Keratinocyte (primary cell): ENCODE measurements around the gene GAB2. TPM values are rescaled to one million over a fixed set of nuclear protein-coding genes. Genes with fewer than 3 reads are reported as not detected.

Experiments
- DNase-seq: peaks from one replicate; pipeline ENCODE4 v3.0.0-alpha.2; 2011; ENCODE audit warnings: low read depth, missing footprints, low spot score
- FAIRE-seq: peaks from 2 replicates; lab custom pipeline; 2011; peaks lifted over from hg19 to GRCh38; lab: Jason Lieb, UNC
- H2AFZ ChIP-seq: 2 replicates; pipeline ENCODE4 v1.6.0; 2012; ENCODE audit warnings: low read length, control low read depth, inconsistent platforms; ENCODE audit not compliant: control insufficient read depth
- H3K27ac ChIP-seq: 2 replicates; pipeline ENCODE4 v1.5.1; 2011; ENCODE audit warnings: low read length; ENCODE audit not compliant: control insufficient read depth, insufficient read depth
- H3K27me3 ChIP-seq: 3 replicates; pipeline ENCODE4 v1.6.0; 2011; ENCODE audit warnings: low read length; ENCODE audit not compliant: control insufficient read depth, insufficient read depth; ENCODE audit errors: extremely low read depth
- H3K36me3 ChIP-seq, 2 experiments: 2 replicates in 1 of 2; 3 replicates in 1 of 2; pipeline ENCODE4 v1.5.1; 2011; ENCODE audit warnings: low read length in 2 of 2, mild to moderate bottlenecking in 1 of 2; ENCODE audit not compliant: control insufficient read depth in 2 of 2, insufficient read depth in 2 of 2; ENCODE audit errors: extremely low read depth in 1 of 2
- H3K4me1 ChIP-seq: 3 replicates; pipeline ENCODE4 v1.5.1; 2011; ENCODE audit warnings: low read length; ENCODE audit not compliant: control insufficient read depth, insufficient read depth; ENCODE audit errors: extremely low read depth
- H3K4me2 ChIP-seq: 3 replicates; pipeline ENCODE4 v1.6.0; 2011; ENCODE audit warnings: low read depth, low read length; ENCODE audit not compliant: control insufficient read depth, insufficient read depth; ENCODE audit errors: extremely low read depth
- H3K4me3 ChIP-seq, 3 experiments: fragments of 200-600 bp in 1 of 3; sonication (generic) in 1 of 3; 2 replicates in 2 of 3; 3 replicates in 1 of 3; pipeline ENCODE4 v1.5.1; 2011 to 2016; ENCODE audit warnings: low read length in 3 of 3, mild to moderate bottlenecking in 3 of 3, control low read depth in 2 of 3, inconsistent platforms in 1 of 3, low read depth in 1 of 3, mixed read lengths in 1 of 3, mixed run types in 1 of 3, moderate library complexity in 1 of 3; ENCODE audit not compliant: control insufficient read depth in 2 of 3, insufficient read depth in 2 of 3; ENCODE audit errors: extremely low read depth in 1 of 3
- H3K79me2 ChIP-seq: 2 replicates; pipeline ENCODE4 v1.6.0; 2012; ENCODE audit warnings: low read length; ENCODE audit not compliant: control insufficient read depth, insufficient read depth
- H3K9ac ChIP-seq: 3 replicates; pipeline ENCODE4 v1.6.0; 2011; ENCODE audit warnings: low read length; ENCODE audit not compliant: control insufficient read depth, insufficient read depth; ENCODE audit errors: extremely low read depth
- H3K9me1 ChIP-seq: 3 replicates; pipeline ENCODE4 v1.6.0; 2011; ENCODE audit warnings: low read length; ENCODE audit not compliant: control insufficient read depth, insufficient read depth; ENCODE audit errors: extremely low read depth
- H3K9me3 ChIP-seq: 2 replicates; pipeline ENCODE4 v1.5.1; 2012; ENCODE audit warnings: low read depth, low read length; ENCODE audit not compliant: control insufficient read depth
- H4K20me1 ChIP-seq: 3 replicates; pipeline ENCODE4 v1.6.0; 2011; ENCODE audit warnings: low read length; ENCODE audit not compliant: control insufficient read depth, insufficient read depth; ENCODE audit errors: extremely low read depth
- CTCF ChIP-seq, 3 experiments: IDR thresholded peaks in 1 of 3; conservative IDR thresholded peaks in 1 of 3; optimal IDR thresholded peaks in 1 of 3; 2 replicates in 2 of 3; 3 replicates in 1 of 3; pipeline versions ENCODE3 to v1.5.1; 2011; ENCODE audit warnings: low read length in 3 of 3, mild to moderate bottlenecking in 3 of 3, moderate library complexity in 2 of 3, control low read depth in 1 of 3, inconsistent platforms in 1 of 3; ENCODE audit not compliant: insufficient read depth in 2 of 3; ENCODE audit errors: extremely low read depth in 1 of 3
- EZH2 ChIP-seq: IDR thresholded peaks from one replicate; pipeline ENCODE4 v1.6.1; 2012; ENCODE audit warnings: inconsistent platforms, mild to moderate bottlenecking, low read length, moderate library complexity
- dilution Hi-C: fragments of 300-500 bp; cut with MboI; formaldehyde crosslinking; loops from one replicate; pipeline ENCODE4 v1.7.0; 2020; ENCODE audit warnings: low sequenced_read_pairs; ENCODE audit not compliant: extremely low pct_ligation_motif_present
- polyA plus RNA-seq, 5 experiments: library from polyadenylated mRNA; depleted of rRNA in 3 of 5; stranded (reverse) in 3 of 5; stranded (forward) in 1 of 5; unstranded in 1 of 5; fragments of >200 nt; gene quantifications; 1 replicate in 1 of 5; 2 replicates in 3 of 5; 3 replicates in 1 of 5; pipeline versions ENCODE4 v1.2.1 to v1.2.3, GENCODE V29; 2011 to 2012; ENCODE audit warnings: missing spikeins in 2 of 5, low read depth in 1 of 5, low replicate concordance in 1 of 5

GAB2 gene
- polyA plus RNA-seq, 1 donor (not counting 4 experiments of a cell fraction or from before 2014, with no cell fraction given) = 0.68 TPM

GRCh38 chr11:78327945-78328344 is 89.7 kb downstream of the GAB2 start:
- H3K27ac ChIP-seq = no peak overlapping the region
- H3K4me3 ChIP-seq = no peak overlapping the region
- H3K4me1 ChIP-seq = no peaks in the 10 kb centered on the region
- no peaks in the 10 kb centered on the region for H3K9me1 ChIP-seq
- FAIRE-seq (no peak), DNase-seq (no peak)
- no peaks in the 10 kb centered on the region for H3K9me3 ChIP-seq
- H3K27me3 ChIP-seq = no peaks in the 10 kb centered on the region
- H4K20me1 ChIP-seq = no peaks in the 10 kb centered on the region
- H3K4me2 ChIP-seq = no peak overlapping the region
- TF ChIP-seq CTCF (optimal IDR thresholded peaks at IDR 0.05 in 1 of 3, IDR thresholded peaks at IDR 0.05 in 1 of 3, conservative IDR thresholded peaks at IDR 0.05 in 1 of 3; ENCODE audit: extremely low read depth in 1 of 3, insufficient read depth in 2 of 3, low read length in 3 of 3) (no peak), EZH2 (no peak)
- dilution Hi-C loops = no loop called here
- no peak overlapping the region for H3K9ac ChIP-seq
- no peaks in the 10 kb centered on the region for H3K79me2 ChIP-seq
- no peak overlapping the region for H2AFZ ChIP-seq
- no peaks in the 10 kb centered on the region for H3K36me3 ChIP-seq

GRCh38 chr11:78325274-78325781 is 92.3 kb downstream of the GAB2 start:
- no peak overlapping the region for H3K4me2 ChIP-seq
- dilution Hi-C loops = no loop called here
- no peak overlapping the region for H3K9ac ChIP-seq
- H3K9me1 ChIP-seq = no peaks in the 10 kb centered on the region
- H3K27me3 ChIP-seq = no peaks in the 10 kb centered on the region
- no peaks in the 10 kb centered on the region for H3K79me2 ChIP-seq
- H2AFZ ChIP-seq = no peak overlapping the region
- FAIRE-seq (no peak), DNase-seq (no peak)
- TF ChIP-seq CTCF (optimal IDR thresholded peaks at IDR 0.05 in 1 of 3, IDR thresholded peaks at IDR 0.05 in 1 of 3, conservative IDR thresholded peaks at IDR 0.05 in 1 of 3; ENCODE audit: extremely low read depth in 1 of 3, insufficient read depth in 2 of 3, low read length in 3 of 3) (no peak), EZH2 (no peak)
- no peak overlapping the region for H3K4me3 ChIP-seq
- no peaks in the 10 kb centered on the region for H4K20me1 ChIP-seq
- no peaks in the 10 kb centered on the region for H3K4me1 ChIP-seq
- H3K36me3 ChIP-seq = no peaks in the 10 kb centered on the region
- H3K9me3 ChIP-seq = no peaks in the 10 kb centered on the region
- H3K27ac ChIP-seq = no peak overlapping the region
